RWPE1 (cell line): ENCODE data around the gene NECTIN1.
A peak's percentile ranks its signal among the peaks of the same experiment; 100 is the strongest.

Experiments used
- CTCF ChIA-PET: fragments of 350-600 bp; sonication (Branson Sonifier 250); formaldehyde crosslinking; extraction: SDS; loops from one replicate; lab custom pipeline; 2021; lab: Yijun Ruan, JAX
- POLR2A ChIA-PET: fragments of 400-600 bp; formaldehyde crosslinking; extraction: SDS; loops from one replicate; lab custom pipeline; 2020; ENCODE audit warnings: antibody characterized with exemption; ENCODE audit not compliant: low non-redundant PET; lab: Yijun Ruan, JAX
- DNase-seq: peaks from one replicate; pipeline ENCODE4 v3.0.0; 2012; ENCODE audit warnings: low spot score
- H3K27ac ChIP-seq: fragments of 450-650 bp; 2 replicates; pipeline ENCODE4 v1.5.1; 2017
- CTCF ChIP-seq: fragments of 450-650 bp; conservative IDR thresholded peaks from 2 replicates; pipeline ENCODE4 v1.5.1; 2017; ENCODE audit warnings: low read depth, mild to moderate bottlenecking

Gene NECTIN1

GRCh38 chr11:119700030-119700429 is 29.0 kb downstream of the NECTIN1 start:
- TF ChIP-seq CTCF = no peak
- H3K27ac ChIP-seq = peak overlapping the region; percentile 100
- POLR2A ChIA-PET = no interaction called here
- DNase-seq = no peak
- CTCF ChIA-PET = interaction anchor here (1.5 kb wide), 1 partner anchor 15 kb away, joined by 3 read pairs; no protein-coding TSS in a partner anchor

- peak overlapping the region; percentile 100 for H3K27ac ChIP-seq
- ChIA-PET POLR2A (no interaction called here), CTCF (interaction anchor here (1.5 to 1.6 kb wide), 2 partner anchors 14 to 30 kb away, joined by 3 to 5 read pairs; partner anchors contain the start of gene NECTIN1)
- DNase-seq = no peak
- TF ChIP-seq CTCF = no peak
Observed at GRCh38 chr11:119699227-119699626, 29.8 kb downstream of the NECTIN1 start.

GRCh38 chr11:119697882-119698281 is 31.1 kb downstream of the NECTIN1 start:
- POLR2A ChIA-PET = no interaction called here
- TF ChIP-seq CTCF = no peak
- DNase-seq = no peak
- peak overlapping the region; percentile 100 for H3K27ac ChIP-seq
- CTCF ChIA-PET = interaction anchor here (1.6 kb wide), 1 partner anchor 31 kb away, joined by 5 read pairs; the partner anchor contains the start of gene NECTIN1

GRCh38 chr11:119697445-119697844 is 31.6 kb downstream of the NECTIN1 start:
- ChIA-PET POLR2A (interaction anchor here (0.8 kb wide), 1 partner anchor 24 kb away, joined by 3 read pairs; no protein-coding TSS in a partner anchor), CTCF (interaction anchor here (0.7 to 1.6 kb wide), 2 partner anchors 30 to 32 kb away, joined by 3 to 10 read pairs; partner anchors contain the start of gene NECTIN1)
- peak overlapping the region; percentile 100 for H3K27ac ChIP-seq
- TF ChIP-seq CTCF = no peak
- DNase-seq = no peak

GRCh38 chr11:119696378-119697222 is 32.4 kb downstream of the NECTIN1 start:
- CTCF ChIA-PET = interaction anchor here (0.7 to 1.6 kb wide), 3 partner anchors 31 to 71 kb away, joined by 3 to 10 read pairs (median 3); partner anchors contain the start of gene NECTIN1

More at GRCh38 chr11:119696378-119697222, 32.4 kb downstream of the NECTIN1 start:
- peak; percentile 95 for DNase-seq
- POLR2A ChIA-PET = interaction anchor here (0.8 to 1.3 kb wide), 4 partner anchors 23 to 33 kb away, joined by 3 to 5 read pairs (median 3); partner anchors contain the start of gene NECTIN1
- no peak for TF ChIP-seq CTCF
- peak overlapping the region; percentile 100 for H3K27ac ChIP-seq
